Measurements from ENCODE around the gene CNTNAP5. TPM values are rescaled to one million over a fixed set of nuclear protein-coding genes. Genes with fewer than 3 reads are reported as not detected.

Gene CNTNAP5
- total and polyA plus RNA-seq, 2 of the 4 experiments (the other 2 are of a cell fraction) = not detected

DNA sequence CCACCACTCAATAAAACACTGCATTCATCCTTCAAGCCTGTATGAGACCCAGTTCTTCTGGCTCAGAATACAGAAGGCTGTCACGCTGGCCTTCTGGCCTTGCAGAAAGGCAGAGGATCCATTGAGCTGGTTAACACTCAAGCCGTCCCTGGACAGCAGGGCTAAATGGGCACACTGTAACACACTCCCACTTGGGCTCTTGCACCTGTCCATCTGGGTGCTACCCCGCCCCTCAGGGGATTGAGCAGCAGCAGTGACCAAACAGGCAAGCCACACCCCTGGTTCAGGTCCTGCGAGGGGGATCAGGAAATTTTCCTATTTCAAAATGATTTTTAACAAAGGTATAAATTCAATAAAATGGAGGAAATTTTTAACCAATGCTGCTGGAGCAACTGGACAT, 936.0 kb downstream of the CNTNAP5 start:
- Histone ChIP-seq H3K27me3 (ENCODE audit: control insufficient read depth, insufficient read depth, low read length) (no peaks in the 10 kb centered on the region), H2BK20ac (ENCODE audit: low read depth, low read length) (no peak overlapping the region), H2BK120ac (ENCODE audit: low read depth, low read length) (no peak overlapping the region), H3K4ac (ENCODE audit: low read depth, low read length) (no peak overlapping the region), H3K9me3 (ENCODE audit: control insufficient read depth, insufficient read depth, low read length) (peaks cover 5% of the 10 kb centered on the region; the same call in 1 of the 2 replicates), H4K8ac (ENCODE audit: low read depth in 2 of 2, low read length in 2 of 2) (no peak overlapping the region), H2BK15ac (ENCODE audit: low read depth, low read length) (no peak overlapping the region), H4K20me1 (ENCODE audit: insufficient read depth, low read length) (no peaks in the 10 kb centered on the region), H3K79me1 (ENCODE audit: low read depth in 1 of 2, low read length in 2 of 2) (no peaks in the 10 kb centered on the region), H3K14ac (replicated peaks; ENCODE audit: low read depth, low read length) (no peak overlapping the region), H2BK5ac (ENCODE audit: low read depth, low read length, poor library complexity, severe bottlenecking) (no peak overlapping the region), H3K36me3 (ENCODE audit: control insufficient read depth, insufficient read depth, low read length) (no peaks in the 10 kb centered on the region), H4K5ac (ENCODE audit: low read depth, low read length) (no peak overlapping the region), H3K9ac (ENCODE audit: low read depth, low read length) (no peak overlapping the region), H3K9me1 (ENCODE audit: insufficient read depth, low read length) (no peaks in the 10 kb centered on the region), H3K4me3 (ENCODE audit: insufficient read depth, low read depth, low read length) (no peak overlapping the region), H2AK9ac (replicated peaks; ENCODE audit: low read depth, low read length, poor library complexity) (no peak overlapping the region), H4K91ac (ENCODE audit: insufficient read depth, low read depth, low read length) (no peak overlapping the region), H2AFZ (replicated peaks; ENCODE audit: low read length, poor library complexity) (no peak overlapping the region), H3K23ac (ENCODE audit: low read depth, low read length) (no peak overlapping the region), H3K56ac (ENCODE audit: extremely low read depth, insufficient read depth, low read length) (no peak overlapping the region), H3K18ac (ENCODE audit: low read depth, low read length) (no peak overlapping the region), H3K27ac (ENCODE audit: insufficient read depth, low read length) (no peak overlapping the region), H3K4me2 (ENCODE audit: low read depth, low read length) (no peak overlapping the region), H2AK5ac (ENCODE audit: low read depth, low read length) (no peak overlapping the region), H3K4me1 (ENCODE audit: control insufficient read depth, insufficient read depth, low read length) (no peaks in the 10 kb centered on the region)
- ATAC-seq (ENCODE audit: low read depth) (no peak), DNase-seq (no peak)
- intact Hi-C loops (cut with micrococcal nuclease) (loop anchor here (10.0 kb wide), 1 partner anchor 56 kb away; no protein-coding TSS in a partner anchor), in situ Hi-C loops (cut with MboI; ENCODE audit: low sequenced_read_pairs) (no loop called here), dilution Hi-C loops (cut with HindIII; ENCODE audit: low sequenced_read_pairs, unreplicated experiment) (no loop called here)
- TF ChIP-seq CHD1 (IDR thresholded peaks at IDR 0.05; ENCODE audit: low read depth, low read length) = no peak
- TF ChIP-seq FOS (IDR thresholded peaks at IDR 0.05; ENCODE audit: low read depth, low read length) = no peak
- TF ChIP-seq MXI1 (IDR thresholded peaks at IDR 0.05; ENCODE audit: borderline replicate concordance, low read depth, low read length) = no peak
- no peak for TF ChIP-seq RCOR1 (IDR thresholded peaks at IDR 0.05; ENCODE audit: insufficient replicate concordance, low read length)
- TF ChIP-seq, protein P1, sequence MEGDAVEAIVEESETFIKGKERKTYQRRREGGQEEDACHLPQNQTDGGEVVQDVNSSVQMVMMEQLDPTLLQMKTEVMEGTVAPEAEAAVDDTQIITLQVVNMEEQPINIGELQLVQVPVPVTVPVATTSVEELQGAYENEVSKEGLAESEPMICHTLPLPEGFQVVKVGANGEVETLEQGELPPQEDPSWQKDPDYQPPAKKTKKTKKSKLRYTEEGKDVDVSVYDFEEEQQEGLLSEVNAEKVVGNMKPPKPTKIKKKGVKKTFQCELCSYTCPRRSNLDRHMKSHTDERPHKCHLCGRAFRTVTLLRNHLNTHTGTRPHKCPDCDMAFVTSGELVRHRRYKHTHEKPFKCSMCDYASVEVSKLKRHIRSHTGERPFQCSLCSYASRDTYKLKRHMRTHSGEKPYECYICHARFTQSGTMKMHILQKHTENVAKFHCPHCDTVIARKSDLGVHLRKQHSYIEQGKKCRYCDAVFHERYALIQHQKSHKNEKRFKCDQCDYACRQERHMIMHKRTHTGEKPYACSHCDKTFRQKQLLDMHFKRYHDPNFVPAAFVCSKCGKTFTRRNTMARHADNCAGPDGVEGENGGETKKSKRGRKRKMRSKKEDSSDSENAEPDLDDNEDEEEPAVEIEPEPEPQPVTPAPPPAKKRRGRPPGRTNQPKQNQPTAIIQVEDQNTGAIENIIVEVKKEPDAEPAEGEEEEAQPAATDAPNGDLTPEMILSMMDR (conservative IDR thresholded peaks at IDR 0.05; ENCODE audit: low read depth, low read length) = no peak
- TF ChIP-seq RAD21 (IDR thresholded peaks at IDR 0.05; ENCODE audit: low read length) = no peak
- no peak for TF ChIP-seq BHLHE40 (IDR thresholded peaks at IDR 0.05; ENCODE audit: low read depth, low read length)
- TF ChIP-seq, protein P2, sequence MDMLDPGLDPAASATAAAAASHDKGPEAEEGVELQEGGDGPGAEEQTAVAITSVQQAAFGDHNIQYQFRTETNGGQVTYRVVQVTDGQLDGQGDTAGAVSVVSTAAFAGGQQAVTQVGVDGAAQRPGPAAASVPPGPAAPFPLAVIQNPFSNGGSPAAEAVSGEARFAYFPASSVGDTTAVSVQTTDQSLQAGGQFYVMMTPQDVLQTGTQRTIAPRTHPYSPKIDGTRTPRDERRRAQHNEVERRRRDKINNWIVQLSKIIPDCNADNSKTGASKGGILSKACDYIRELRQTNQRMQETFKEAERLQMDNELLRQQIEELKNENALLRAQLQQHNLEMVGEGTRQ (IDR thresholded peaks at IDR 0.05; ENCODE audit: low read depth, low read length) = no peak
- TF ChIP-seq CEBPB (IDR thresholded peaks at IDR 0.05; ENCODE audit: low read depth, low read length) = no peak
- no peak for TF ChIP-seq MAZ (IDR thresholded peaks at IDR 0.05; ENCODE audit: borderline replicate concordance, low read depth, low read length)
- TF ChIP-seq POLR2A (IDR thresholded peaks at IDR 0.05; ENCODE audit: low read depth, low read length) = no peak
- WGBS, 2 experiments (ENCODE audit: extremely low coverage in 2 of 2, insufficient read length in 1 of 2) = no CpG with 5 or more reads among the region's 4 CpGs
- ChIA-PET POLR2A (ENCODE audit: unreplicated experiment) (no interaction called here), CTCF (no interaction called here)
- no TSS peak for BruUV-seq (replicated peaks)

Data from IMR-90 (cell line).